ENCODE data around the gene CHCHD3.
"Not testable (repeated sequence)": the region's sequence is repeated elsewhere in the genome, so short reads cannot be mapped to it uniquely, and the experiment has no call there.

CHCHD3 gene

GRCh38 chr7:132953468-132953867 is 128.4 kb downstream of the CHCHD3 start:
- DNase-seq (ENCODE audit: low read depth, low spot score): no peak

GRCh38 chr7:132950725-132951124 is 131.2 kb downstream of the CHCHD3 start:
- no peak for DNase-seq (ENCODE audit: low read depth, low spot score)

GRCh38 chr7:132947011-132947410 is 134.9 kb downstream of the CHCHD3 start:
- DNase-seq (ENCODE audit: low read depth, low spot score): no peak

- DNase-seq (ENCODE audit: low read depth, low spot score): no peak
Measured at GRCh38 chr7:132944774-132945173, 137.1 kb downstream of the CHCHD3 start.

- DNase-seq (ENCODE audit: low read depth, low spot score): no peak
Measured at GRCh38 chr7:132943645-132944044, 138.2 kb downstream of the CHCHD3 start.

- no peak for DNase-seq (ENCODE audit: low read depth, low spot score)
Measured at GRCh38 chr7:132942701-132943100, 139.2 kb downstream of the CHCHD3 start.

GRCh38 chr7:132941905-132942304 is 140.0 kb downstream of the CHCHD3 start:
- no peak for DNase-seq (ENCODE audit: low read depth, low spot score)

- DNase-seq (ENCODE audit: low read depth, low spot score): no peak
Measured at GRCh38 chr7:132941428-132941827, 140.5 kb downstream of the CHCHD3 start.

GRCh38 chr7:132940084-132940483 is 141.8 kb downstream of the CHCHD3 start:
- no peak for DNase-seq (ENCODE audit: low read depth, low spot score)

GRCh38 chr7:132939495-132939894 is 142.4 kb downstream of the CHCHD3 start:
- no peak for DNase-seq (ENCODE audit: low read depth, low spot score)

GRCh38 chr7:132937286-132937685 is 144.6 kb downstream of the CHCHD3 start:
- no peak for DNase-seq (ENCODE audit: low read depth, low spot score)

GRCh38 chr7:132935608-132936007 is 146.3 kb downstream of the CHCHD3 start:
- DNase-seq (ENCODE audit: low read depth, low spot score): no peak

GRCh38 chr7:132934017-132934416 is 147.9 kb downstream of the CHCHD3 start:
- no peak for DNase-seq (ENCODE audit: low read depth, low spot score)

- no peak for DNase-seq (ENCODE audit: low read depth, low spot score)
Measured at GRCh38 chr7:132933072-132933458, 148.8 kb downstream of the CHCHD3 start.

GRCh38 chr7:132932296-132933071 is 149.4 kb downstream of the CHCHD3 start:
- DNase-seq (ENCODE audit: low read depth, low spot score): no peak

- no peak for DNase-seq (ENCODE audit: low read depth, low spot score)
Measured at GRCh38 chr7:132930881-132931280, 151.0 kb downstream of the CHCHD3 start.

- not testable (repeated sequence) for DNase-seq (ENCODE audit: low read depth, low spot score)
Measured at GRCh38 chr7:132929944-132930343, 151.9 kb downstream of the CHCHD3 start.

- no peak for DNase-seq (ENCODE audit: low read depth, low spot score)
Measured at GRCh38 chr7:132919771-132920170, 162.1 kb downstream of the CHCHD3 start.

- no peak for DNase-seq (ENCODE audit: low read depth, low spot score)
Measured at GRCh38 chr7:132915647-132916046, 166.2 kb downstream of the CHCHD3 start.

GRCh38 chr7:132910657-132911056 is 171.2 kb downstream of the CHCHD3 start:
- no peak for DNase-seq (ENCODE audit: low read depth, low spot score)

- no peak for DNase-seq (ENCODE audit: low read depth, low spot score)
Measured at GRCh38 chr7:132907380-132907940, 174.4 kb downstream of the CHCHD3 start.

GRCh38 chr7:132906193-132906835 is 175.6 kb downstream of the CHCHD3 start:
- no peak for DNase-seq (ENCODE audit: low read depth, low spot score)

GRCh38 chr7:132905136-132905535 is 176.8 kb downstream of the CHCHD3 start:
- not testable (repeated sequence) for DNase-seq (ENCODE audit: low read depth, low spot score)

Data from activated CD4-positive, CD25-positive, alpha-beta regulatory T cell treated with anti-CD3 and anti-CD28 coated beads, Interleukin-2, amount 50 U/mL, for 16 hours (primary cell).